Middle frontal gyrus (tissue), 1 donor: ENCODE data around the gene PAIP2.
"Not testable (repeated sequence)": the region's sequence is repeated elsewhere in the genome, so short reads cannot be mapped to it uniquely, and the experiment has no call there.

Experiments used
- DNase-seq: peaks from one replicate; pipeline ENCODE4 v3.0.0-alpha.2; 2015; ENCODE audit warnings: low spot score; ENCODE audit errors: extremely low spot score

PAIP2 gene

DNA sequence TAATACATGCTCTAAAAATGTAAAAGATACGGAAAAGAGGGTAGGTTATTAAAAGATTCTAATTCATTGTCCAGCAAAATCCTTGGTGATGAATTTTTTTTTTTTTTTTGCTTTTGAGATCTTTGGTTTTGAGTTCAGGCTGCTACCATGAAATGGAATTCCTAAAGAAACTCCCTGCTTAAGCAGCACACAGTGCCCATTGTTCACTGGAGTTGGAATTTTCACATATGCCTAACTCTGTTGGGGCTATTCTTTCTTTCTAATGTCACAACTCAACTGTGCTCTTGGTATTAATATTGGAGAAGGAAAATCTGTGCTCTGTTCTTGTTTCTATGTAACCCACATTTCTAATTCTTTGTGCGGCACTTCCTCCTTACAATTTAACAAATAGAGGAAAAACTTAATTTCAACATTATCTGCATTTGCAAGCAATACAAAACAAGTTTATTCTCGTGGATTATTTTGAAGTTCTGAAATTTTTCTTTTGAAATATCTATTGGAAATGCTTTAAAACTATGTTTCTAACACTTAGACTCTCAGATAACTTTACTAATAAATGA lies 26.5 kb upstream of the PAIP2 start:
- no peak for DNase-seq

DNA sequence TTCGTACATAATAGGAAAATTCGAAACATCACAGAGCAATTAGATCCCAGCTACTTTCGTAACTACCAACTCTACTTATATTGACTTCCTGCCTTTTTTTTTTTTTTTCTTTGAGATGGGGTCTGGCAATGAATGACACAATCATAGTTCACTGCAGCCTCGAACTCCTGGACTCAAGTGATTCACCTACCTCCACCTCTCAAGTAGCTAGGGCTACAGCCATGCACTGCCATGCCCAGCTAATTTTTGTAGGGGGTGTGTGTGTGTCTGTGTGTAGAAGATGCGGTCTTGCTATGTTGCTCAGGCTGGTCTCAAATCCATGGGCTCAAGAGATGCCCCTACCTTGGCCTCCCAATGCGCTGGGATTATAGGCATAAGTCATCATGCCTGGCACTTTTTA lies 5.8 kb upstream of the PAIP2 start:
- no peak for DNase-seq

DNA sequence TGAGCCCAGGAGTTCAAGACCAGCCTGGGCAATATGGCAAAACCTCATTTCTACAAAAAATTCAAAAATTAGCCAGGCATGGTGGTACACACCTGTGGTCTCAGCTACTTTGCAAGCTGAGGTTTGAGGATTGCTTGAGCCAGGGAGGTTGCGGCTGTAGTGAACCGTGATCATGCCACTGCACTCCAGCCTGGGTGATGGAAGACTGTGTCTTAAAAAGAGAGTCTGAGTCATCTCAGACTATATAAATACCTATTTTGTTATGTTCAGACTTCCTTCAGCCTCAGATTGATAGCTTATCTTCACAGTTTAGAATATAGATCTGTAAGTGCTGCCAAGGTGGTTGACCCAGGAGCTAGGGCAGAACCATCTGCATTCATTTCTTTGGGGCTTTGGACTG lies 1.6 kb upstream of the PAIP2 start:
- no peak for DNase-seq

DNA sequence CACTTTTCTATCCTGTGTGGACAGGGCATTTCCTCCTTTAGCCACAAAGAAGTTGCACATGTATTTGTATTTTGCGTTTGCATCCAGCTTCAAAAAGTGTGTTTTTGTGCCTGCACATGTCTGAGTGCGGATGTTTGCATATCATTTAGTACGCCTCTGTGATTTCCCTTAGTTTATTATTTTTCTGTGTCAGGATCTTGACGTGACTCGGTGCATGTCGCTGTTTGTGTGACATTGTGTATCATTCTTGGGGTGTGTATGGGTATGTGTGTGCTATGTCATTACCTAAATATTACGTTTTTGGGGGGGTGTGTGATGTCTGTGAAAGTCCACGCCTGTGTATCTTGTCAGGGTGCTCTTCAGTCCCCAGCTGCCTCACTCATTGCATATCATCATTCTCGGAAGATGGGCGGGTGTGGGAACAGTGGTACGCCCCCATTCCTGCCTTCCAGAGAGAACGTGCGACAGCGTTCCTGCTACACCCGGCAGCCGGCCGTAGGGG lies 416 bp upstream of the PAIP2 start:
- no peak for DNase-seq

DNA sequence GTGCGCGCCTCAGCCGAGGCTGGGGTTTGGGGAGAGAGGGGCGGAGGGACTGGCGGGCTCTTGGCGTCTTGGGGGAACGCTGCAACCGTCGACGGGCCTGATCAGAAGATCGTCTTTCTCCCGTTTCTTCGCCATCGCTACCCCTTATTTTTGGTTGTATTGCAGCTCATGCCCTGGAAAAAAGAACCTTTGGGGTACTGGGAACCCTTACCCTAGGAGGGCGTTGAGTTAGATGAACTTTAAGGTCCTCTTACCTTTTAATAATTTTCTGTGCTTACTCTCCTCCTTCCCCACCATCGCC lies 719 bp downstream of the PAIP2 start:
- DNase-seq, result no peak

DNA sequence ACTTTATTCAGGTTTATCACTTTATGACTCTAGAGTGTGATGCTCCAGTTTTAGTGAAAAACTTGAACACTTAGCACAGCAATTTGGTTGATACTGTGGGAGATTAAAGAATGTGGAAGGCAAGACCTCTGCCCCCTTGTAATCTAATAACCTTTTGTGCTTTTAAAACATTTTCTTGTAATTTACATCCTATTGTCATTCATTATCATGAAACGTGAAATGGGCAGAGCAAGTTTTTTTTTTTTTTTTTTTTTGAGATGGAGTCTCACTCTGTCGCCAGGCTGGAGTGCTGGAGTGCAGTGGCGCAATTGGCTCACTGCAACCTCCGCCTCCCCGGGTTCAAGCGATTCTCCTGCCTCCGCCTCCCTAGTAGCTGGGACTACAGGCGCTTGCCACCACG lies 1.8 kb downstream of the PAIP2 start:
- DNase-seq, result no peak

DNA sequence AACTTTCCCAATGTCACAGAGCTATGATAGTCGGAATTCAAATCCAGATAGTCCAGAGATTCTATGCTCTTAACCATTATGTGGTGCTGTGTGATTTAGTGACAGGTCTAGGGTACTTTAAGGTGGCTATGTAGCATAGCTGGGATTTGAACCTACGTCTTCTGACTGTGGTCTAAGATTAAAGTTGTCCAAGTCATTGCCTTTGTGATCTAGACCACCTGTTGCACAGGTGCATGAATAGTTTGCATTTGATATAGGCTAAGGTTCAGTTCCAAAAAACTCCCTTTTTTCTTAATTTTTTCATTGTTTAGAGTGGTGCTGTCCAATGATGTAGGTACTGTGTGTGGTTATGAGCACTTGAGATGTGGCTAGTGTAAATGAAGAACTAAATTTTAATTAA lies 2.5 kb downstream of the PAIP2 start:
- DNase-seq, result no peak

DNA sequence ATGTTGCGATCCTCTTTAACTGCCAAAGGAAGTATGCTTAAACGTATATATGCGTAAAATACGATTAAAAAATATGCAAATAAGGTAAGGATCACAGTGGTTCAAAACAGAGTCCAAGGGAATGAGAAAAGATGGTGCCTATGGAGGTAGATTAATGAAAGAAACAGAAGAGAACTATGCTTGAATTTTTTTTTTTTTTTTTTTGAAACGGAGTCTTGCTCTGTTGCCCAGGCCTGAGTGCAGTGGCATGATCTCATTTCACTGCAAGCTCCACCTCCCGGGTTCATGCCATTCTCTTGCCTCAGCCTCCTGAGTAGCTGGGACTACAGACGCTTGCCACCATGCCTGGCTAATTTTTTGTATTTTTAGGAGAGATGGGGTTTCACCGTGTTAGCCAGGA lies 3.8 kb downstream of the PAIP2 start:
- not testable (repeated sequence) for DNase-seq

DNA sequence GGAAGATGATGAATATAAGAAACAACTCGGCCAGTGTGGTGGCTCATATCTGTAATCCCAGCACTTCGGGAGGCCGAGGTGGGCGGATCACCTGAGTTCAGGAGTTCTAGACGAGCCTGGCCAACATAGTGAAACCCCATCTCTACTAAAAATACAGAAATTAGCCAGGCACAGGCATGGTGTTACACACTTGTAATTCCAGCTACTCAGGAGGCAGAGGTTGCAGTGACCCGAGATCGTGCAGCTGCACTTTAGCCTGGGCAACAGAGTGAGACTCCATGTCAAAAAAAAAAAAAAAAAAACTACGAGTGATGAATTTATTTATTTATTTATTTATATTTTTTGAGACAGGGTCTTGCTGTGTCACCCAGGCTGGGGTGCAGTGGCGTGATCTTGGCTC lies 6.2 kb downstream of the PAIP2 start:
- DNase-seq, result not testable (repeated sequence)

DNA sequence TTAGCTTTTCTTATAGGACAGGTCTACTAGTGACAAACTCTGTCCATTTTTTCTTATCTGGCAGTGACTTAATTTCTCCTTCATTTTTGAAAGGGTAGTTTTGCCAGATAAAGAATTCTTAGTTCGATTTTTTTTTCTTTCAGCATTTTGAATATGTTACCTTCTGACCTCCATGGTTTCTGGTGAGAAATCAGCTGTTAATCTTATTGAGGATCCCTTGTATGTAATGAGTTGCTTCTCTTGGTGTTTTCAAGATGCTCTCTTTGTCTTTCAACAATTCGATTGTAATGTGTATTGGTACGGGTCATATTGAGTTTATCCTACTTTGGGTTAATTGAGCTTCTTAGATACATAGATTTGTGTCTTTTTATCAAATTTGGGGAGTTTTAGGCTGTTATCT lies 12.5 kb downstream of the PAIP2 start:
- no peak for DNase-seq

DNA sequence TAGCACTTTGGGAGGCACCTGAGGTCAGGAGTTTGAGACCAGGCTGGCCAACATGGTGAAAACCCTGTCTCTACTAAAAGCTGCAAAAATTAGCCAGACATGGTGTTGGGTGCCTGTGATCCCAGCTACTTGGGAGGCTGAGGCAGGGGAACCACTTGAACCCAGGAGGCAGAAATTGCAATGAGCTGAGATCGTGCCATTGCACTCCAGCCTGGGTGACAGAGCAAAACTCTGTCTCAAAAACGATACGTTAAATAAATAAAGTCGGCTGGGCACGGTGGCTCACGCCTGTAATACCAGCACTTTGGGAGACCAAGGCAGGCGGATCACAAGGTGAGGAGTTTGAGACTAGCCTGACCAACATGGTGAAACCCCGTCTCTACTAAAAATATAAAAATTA lies 14.2 kb downstream of the PAIP2 start:
- DNase-seq, result not testable (repeated sequence)

DNA sequence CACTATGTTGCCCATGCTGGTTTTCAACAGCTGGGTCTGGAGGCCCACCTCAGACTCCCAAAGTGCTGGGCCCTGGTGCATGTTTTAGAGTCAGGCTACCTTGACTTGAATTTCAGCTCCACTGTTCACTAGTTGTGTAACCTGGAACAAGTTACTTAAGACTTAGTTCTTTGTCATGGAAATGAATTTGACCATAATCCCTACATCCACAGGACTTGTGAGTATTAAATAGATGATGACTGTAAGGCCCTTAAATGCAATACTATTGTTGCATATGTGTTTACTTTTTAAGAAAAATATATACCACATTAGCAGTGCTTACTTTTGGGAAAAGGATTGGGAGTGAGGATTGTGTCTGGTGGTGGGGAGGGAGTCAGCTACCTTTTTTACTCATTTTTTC lies 16.4 kb downstream of the PAIP2 start:
- DNase-seq, result no peak

DNA sequence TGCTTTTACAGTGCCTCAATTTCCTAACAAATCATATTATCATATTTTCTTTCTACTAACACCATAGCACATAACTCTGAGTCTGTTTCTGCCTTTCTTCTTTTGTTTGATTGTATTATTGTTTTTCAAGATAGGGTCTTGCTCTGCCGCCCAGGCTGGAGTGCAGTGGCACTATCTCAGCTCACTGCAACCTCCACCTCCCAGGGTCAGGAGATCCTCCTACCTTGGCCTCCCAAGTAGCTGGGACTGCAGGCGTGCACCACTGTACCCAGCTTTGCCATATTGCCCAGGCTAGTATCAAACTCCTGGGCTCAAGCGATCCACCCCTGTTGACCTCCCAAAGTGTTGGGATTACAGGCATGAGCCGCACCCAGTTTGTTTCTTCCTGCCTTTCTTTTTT lies 18.7 kb downstream of the PAIP2 start:
- no peak for DNase-seq

DNA sequence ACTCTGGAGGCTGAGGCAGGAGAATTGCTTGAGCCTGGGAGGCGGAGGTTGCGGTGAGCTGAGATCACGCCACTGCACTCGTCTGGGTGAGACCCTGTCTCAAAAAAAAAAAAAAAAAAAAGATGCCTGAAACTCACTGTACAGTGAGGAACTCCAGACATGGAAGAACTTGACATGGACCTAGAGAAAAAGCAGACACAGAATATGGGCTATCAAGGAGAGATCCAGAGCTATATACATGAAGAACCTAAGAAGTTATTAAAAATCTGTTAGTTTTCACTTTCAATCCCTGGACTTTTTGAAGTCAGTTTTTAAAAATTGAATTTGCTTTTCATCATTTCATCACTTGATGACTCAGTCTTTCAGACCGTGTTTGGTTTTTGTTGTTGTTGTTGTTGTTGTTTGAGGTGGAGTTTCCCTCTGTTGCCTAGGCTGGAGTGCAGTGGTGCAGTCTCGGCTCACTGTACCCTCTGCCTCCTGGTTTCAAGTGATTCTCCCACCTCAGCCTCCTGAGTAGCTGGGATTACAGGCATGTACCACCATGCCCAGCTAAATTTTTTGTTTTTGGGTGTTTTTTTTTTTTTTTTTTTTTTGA lies 20.3 kb downstream of the PAIP2 start:
- DNase-seq, result no peak

DNA sequence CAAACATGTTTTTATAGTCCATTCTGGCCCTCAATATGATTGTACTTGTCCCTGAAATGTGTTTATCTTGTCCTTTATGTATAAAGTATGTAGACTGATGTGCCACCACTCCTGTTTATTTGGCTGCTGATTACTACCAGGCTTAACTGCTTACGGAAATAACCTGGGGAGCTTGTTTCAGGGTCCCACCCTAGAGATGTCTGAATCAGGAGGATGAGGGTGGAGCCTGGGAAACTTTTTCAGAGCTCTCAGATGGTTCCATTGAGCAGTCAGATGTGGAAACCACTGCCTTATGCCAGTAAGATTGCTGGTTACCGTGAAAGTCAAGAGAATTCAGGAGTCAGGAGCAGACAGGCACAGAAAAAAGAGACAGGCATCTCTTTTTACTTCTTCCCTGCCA lies 22.3 kb downstream of the PAIP2 start:
- DNase-seq, result no peak

DNA sequence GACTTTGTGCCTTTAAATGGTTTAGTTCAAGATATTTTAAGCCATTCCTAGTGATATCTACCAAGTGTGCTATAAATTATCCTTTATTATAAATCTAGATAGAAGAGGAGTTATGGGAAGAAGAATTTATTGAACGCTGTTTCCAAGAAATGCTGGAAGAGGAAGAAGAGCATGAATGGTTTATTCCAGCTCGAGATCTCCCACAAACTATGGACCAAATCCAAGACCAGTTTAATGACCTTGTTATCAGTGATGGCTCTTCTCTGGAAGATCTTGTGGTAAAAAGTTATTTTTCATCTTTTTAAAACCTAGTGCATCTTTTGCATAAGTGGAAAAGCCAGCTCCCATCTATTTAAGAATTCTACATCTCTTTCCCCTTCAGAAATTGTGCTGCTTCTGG lies 22.8 kb downstream of the PAIP2 start:
- no peak for DNase-seq

DNA sequence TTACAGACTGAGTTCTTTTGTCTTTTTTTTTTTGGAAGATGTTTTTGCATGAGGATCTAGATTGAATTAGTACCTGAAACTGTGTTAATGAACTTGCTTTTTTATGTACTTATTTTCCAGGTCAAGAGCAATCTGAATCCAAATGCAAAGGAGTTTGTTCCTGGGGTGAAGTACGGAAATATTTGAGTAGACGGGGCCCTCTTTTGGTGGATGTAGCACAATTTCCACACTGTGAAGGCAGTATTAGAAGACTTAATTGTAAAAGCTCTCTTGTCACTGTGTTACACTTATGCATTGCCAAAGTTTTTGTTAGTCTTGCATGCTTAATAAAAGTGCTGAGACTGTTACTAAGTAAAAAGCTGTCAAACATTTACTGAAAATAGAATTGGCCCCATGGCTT lies 27.0 kb downstream of the PAIP2 start:
- DNase-seq, result no peak

DNA sequence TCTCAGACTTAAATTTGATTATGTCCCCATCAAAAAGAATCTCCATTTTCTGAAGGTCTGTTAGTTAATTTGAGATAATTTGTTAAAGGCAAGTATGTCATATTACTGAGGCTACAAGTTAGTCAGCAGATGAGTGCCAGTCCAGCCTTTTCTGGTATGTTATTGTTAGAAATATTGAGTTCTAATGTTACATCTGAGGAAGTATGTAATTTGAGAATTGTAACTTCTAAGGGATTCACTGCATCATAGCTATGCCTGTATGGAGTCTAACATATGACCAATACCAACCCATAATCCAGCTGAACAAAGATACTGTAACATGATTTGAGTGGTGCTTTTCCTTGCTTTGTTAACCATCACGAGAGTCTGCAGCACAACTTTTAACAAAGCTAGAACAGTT lies 27.5 kb downstream of the PAIP2 start:
- DNase-seq, result no peak

DNA sequence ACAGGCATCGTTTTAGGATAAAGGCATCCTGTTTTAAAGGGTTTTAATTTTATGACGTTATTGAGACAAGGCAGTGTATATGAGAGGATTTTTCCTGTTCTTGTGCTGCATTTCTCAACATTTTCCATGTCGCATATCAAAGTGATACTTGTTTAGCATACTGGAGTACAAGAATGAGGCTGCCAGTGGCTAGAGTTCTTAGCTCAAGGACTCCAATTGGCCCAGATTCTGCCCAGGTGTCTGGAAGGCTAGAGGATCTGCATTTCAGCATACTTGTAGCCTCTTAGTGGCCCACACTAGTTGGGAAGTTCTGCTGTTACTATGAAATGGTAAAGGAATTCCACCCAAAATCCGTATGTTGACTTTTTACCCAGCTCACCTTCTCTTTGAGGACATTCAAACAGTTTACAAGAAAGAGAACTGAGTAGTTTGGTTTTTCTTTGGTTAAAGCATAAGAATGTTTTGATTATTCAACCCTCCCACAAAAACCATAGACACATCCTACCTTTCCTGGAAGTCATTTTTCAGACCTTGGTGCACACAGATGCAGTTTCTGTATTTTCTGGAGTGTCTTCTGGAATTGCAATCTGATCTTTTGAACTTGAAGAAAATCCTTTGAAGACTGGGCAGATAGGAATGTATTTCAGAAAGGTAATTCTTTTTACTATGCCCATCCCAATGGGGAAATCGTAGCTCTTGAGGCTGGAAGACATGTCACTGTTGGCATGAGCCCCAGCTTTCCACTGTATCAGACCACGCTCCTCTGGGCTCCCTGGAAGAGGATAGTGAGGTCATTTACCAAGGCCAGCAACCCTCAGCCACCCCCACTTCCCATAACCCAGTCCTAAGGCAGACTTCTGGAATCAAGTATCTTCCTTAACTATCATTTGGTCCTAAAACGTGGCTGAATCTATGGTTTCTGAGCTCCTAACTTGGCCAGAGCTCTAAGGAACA lies 30.1 kb downstream of the PAIP2 start:
- DNase-seq, result no peak

DNA sequence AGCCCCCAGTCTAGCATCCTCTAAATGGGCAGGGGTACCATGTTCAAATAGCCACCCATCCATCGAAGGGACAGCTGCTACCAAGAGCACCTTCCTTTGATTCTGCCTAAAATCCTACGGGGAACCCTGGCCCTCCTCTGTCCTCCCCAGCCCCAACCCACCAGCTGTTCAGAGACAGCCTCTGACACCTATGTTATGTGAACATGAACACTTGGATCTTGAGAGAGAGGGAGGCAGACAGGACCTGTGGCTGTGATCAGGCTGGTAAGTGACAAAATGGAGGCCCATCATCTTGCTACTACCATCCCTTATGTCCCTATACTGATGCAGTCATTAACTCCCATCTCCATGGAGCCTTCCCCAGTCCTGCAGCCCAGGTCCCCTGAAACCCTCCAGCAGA lies 33.3 kb downstream of the PAIP2 start:
- DNase-seq, result no peak

DNA sequence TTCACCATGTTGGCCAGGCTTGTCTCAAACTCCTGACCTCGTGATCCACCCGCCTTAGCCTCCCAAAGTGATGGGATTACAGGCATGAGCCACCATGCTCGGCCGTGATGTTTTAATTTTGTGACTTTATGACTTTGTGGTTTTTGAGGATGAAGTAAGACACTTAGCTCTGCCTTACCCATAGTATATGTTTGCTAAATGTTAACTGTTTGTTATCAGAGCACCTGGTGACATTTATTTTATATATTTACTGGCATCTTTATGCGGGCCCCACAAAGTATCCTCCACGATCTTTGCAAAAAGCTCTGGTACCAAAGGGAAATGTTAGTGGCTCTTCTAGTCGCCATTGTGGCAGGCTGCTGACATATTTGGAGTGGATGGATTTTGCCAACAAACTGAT lies 34.7 kb downstream of the PAIP2 start:
- DNase-seq, result no peak

DNA sequence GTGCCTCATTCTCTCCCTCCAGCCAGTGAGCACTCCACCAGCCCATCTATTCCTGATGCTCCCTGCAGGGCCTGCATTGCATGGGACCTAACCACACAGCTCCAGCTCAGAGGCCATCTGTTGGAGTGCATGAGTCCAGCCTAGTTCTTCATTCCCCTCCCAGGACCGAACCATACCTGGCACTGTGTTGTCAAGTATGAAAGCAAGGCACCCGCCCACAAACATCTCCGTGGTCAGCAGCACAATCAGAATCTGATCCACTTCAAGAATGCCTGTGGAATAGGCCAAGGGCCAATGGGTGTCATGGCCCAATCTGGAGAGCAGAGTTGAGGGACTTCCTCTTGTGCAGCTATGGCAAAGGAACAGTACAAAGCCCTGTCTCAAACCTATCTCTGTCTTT lies 35.6 kb downstream of the PAIP2 start:
- no peak for DNase-seq
